ENCODE measurements around the gene CTSW. TPM values are rescaled to one million over a fixed set of nuclear protein-coding genes. Genes with fewer than 3 reads are reported as not detected.

CTSW gene
- total and polyA plus RNA-seq, 5 donors = 0.45 to 1.7 (median 0.71) TPM

DNA sequence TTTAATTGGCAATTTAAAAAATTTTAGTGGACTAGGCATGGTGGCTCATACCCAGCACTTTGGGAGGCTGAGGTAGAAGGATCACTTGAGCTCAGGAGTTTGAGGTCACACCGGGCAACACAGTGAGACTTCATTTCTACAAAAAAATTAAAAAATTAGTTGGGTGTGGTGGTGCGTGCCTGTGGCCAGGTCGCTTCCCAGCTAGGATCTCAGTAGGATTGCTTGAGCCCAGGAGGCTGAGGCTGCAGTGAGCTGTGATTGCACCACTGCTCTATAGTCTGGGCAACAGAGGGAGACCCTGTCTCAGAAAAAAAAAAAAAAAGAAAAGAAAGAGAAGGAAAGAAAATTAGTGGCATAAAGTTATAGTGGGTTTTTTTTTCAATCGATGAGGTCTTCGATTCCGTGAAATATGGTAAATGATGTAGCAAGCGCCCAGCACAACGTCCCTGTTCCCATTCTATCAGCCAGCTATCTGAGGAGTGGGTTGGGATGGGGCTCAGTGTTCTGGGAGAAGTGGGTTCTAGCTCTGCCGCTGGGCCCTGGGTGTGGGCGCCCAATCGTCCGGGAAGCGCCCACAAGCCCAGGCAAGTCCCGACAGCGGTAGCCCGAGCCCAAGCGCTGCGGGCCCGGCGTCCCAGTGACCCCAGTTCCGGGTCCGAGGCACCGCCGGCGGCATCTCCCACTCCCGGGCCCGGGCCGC, 19.2 kb downstream of the CTSW start:
- Histone ChIP-seq H3K27ac (ENCODE audit: low read length) (no peak overlapping the region), H3K9me3 (ENCODE audit: control insufficient read depth, low read length) (no peaks in the 10 kb centered on the region), H3K27me3 (ENCODE audit: control insufficient read depth, insufficient read depth) (no peaks in the 10 kb centered on the region), H3K4me3 (ENCODE audit: low read length) (peak overlapping the region; percentile 49), H3K4me1 (ENCODE audit: control insufficient read depth, insufficient read depth, low read length) (no peaks in the 10 kb centered on the region)
- no peak for DNase-seq
- WGBS = 28% methylated on average over 28 of the region's 28 CpGs
- no peak for ATAC-seq
- intact Hi-C loops (cut with DNase I) = no loop called here

DNA sequence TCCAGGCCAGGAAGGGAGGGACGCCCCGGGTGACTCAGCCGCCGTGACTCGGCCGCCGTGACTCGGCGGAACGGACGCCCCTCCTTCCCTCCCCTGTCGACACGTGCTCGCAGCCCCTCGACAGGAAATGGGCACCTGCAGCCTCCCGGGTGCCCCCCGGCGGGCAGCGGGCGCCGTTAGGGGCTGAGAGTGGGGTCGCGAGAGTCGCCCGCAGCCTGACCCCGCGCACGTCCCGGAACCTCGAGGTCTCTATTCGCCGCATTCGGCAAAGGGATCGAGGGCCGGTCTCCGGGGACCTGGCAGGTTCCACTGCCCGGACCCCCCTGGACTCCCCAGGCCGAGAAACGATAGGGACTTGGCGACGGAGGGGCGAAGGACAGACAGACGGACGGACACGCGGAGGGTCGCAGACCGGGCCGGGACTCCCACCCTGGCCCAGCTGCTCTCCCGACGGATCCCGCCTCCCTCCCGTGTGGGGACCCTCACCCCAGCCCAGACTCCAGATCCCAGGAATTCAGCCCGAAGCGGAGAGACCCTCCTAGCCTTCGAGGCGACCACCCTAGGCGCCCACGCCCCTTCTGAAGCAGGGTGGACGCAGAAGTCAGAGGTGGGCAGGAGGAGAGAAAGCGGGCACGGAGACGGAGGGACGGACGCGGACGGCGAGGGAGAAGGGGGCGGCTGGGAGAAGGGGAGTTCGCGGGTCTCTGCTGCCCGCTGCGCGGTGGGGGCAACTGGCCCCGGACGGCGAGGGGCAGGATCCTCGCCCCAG, 19.9 kb downstream of the CTSW start:
- 2% methylated on average over 78 of the region's 78 CpGs for WGBS
- H3K27me3 ChIP-seq (ENCODE audit: control insufficient read depth, insufficient read depth) = no peaks in the 10 kb centered on the region
- peak overlapping the region; percentile 49 for H3K4me3 ChIP-seq (ENCODE audit: low read length)
- DNase-seq (peak; percentile 82 to 84 (median 83)), ATAC-seq (peak; percentile 38 to 83)
- intact Hi-C loops (cut with DNase I) = no loop called here
- H3K27ac ChIP-seq (ENCODE audit: low read length) = no peak overlapping the region
- H3K9me3 ChIP-seq (ENCODE audit: control insufficient read depth, low read length) = no peaks in the 10 kb centered on the region
- H3K4me1 ChIP-seq (ENCODE audit: control insufficient read depth, insufficient read depth, low read length) = no peaks in the 10 kb centered on the region

DNA sequence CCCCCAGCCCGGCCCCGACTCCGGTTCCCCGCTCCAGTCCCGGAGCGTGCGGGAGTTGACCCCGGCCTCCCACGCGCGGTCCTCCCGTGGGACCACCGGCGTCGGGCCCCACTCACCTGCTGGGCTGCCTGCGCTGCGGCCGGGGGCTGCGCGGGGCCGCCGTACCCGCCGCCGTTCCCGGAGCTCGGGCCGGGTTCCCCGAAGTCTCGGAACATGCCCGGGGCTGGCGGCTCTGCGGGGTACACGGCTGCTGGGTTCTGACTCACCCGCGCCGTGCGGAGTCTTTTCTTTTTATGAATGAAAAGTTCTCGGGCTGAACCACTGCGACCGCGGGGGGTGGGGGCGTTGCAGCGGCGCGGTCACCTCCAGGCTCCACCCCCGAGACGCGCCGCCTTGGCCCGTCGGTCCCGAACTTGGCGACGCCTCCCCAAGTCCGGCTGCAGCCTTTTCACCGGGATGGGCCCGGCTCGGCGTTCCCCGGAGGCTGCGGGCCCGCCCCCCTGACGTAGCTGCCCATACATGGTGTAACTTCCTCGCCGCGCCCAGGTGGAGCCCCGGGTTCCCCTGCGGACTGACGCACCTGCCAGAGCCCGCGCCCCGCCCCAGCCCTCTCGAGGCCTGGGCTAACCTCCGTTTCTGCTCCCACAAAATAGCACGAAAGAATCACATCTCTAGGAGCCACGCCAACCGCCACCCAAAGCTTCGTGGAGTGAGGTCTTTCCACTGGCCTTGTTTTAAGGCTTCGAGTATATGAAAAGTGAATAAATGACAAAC, 20.7 kb downstream of the CTSW start, which contains the start of gene FOSL1:
FOSL1 (minus strand) TSS at position 264 of the 774 bp plus-strand sequence; CDS start at position 215, 49 bp downstream.
- Histone ChIP-seq H3K27ac (ENCODE audit: low read length) (no peak within 1 kb of the TSS), H3K4me3 (ENCODE audit: low read length) (peak within 1 kb of the TSS; percentile 49), H3K9me3 (ENCODE audit: control insufficient read depth, low read length) (no peaks in the 10 kb centered on the region), H3K27me3 (ENCODE audit: control insufficient read depth, insufficient read depth) (no peaks in the 10 kb centered on the region), H3K4me1 (ENCODE audit: control insufficient read depth, insufficient read depth, low read length) (no peaks in the 10 kb centered on the region)
- DNase-seq = peak; percentile 93 to 94 (median 94)
- intact Hi-C loops (cut with DNase I) = no loop called here
- ATAC-seq = peak; percentile 91 to 93
- 2% methylated on average over 80 of the region's 80 CpGs for WGBS

DNA sequence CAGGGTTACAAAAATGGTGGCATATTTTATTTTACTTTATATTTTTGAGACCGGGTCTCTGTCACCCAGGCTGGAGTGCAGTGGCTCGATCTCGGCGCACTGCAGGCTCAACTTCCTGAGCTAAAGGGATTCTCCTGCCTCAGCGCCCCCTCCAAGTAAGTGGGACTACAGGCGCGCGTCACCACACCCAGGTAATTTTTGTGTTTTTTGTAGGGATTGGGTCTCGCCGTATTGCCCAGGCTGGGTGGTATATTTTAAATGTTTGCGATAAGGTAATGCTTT, 21.2 kb downstream of the CTSW start:
- peak overlapping the region; percentile 49 for H3K4me3 ChIP-seq (ENCODE audit: low read length)
- 70% methylated on average over 11 of the region's 11 CpGs for WGBS
- H3K9me3 ChIP-seq (ENCODE audit: control insufficient read depth, low read length) = no peaks in the 10 kb centered on the region
- no peak overlapping the region for H3K27ac ChIP-seq (ENCODE audit: low read length)
- no peaks in the 10 kb centered on the region for H3K27me3 ChIP-seq (ENCODE audit: control insufficient read depth, insufficient read depth)
- DNase-seq = no peak
- intact Hi-C loops (cut with DNase I) = no loop called here
- no peak for ATAC-seq
- H3K4me1 ChIP-seq (ENCODE audit: control insufficient read depth, insufficient read depth, low read length) = no peaks in the 10 kb centered on the region

DNA sequence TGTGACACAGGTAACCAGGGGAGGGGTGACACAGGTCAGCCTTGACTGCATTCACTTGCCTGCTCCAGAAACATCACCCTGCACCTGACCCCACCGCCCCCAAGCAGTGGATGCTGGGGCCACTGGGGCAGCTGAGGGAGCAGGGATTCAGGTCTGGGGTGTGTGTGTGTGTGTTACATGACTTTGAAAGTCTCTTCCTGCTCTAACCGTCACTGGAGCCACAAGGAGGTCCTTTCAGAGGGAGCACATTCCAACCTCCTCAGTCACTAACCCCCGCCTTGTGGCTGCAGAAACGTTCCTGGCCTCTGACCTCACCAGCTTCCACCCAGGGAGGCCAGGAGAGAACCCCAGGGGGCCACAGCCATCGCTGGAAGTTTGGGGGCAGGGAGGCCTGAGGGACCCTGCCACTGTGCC, 23.4 kb downstream of the CTSW start:
- DNase-seq (no peak), ATAC-seq (no peak)
- 28% methylated on average over 5 of the region's 5 CpGs for WGBS
- Histone ChIP-seq H3K4me1 (ENCODE audit: control insufficient read depth, insufficient read depth, low read length) (no peaks in the 10 kb centered on the region), H3K9me3 (ENCODE audit: control insufficient read depth, low read length) (no peaks in the 10 kb centered on the region), H3K27me3 (ENCODE audit: control insufficient read depth, insufficient read depth) (no peaks in the 10 kb centered on the region), H3K4me3 (ENCODE audit: low read length) (no peak overlapping the region), H3K27ac (ENCODE audit: low read length) (no peak overlapping the region)
- intact Hi-C loops (cut with DNase I) = no loop called here

DNA sequence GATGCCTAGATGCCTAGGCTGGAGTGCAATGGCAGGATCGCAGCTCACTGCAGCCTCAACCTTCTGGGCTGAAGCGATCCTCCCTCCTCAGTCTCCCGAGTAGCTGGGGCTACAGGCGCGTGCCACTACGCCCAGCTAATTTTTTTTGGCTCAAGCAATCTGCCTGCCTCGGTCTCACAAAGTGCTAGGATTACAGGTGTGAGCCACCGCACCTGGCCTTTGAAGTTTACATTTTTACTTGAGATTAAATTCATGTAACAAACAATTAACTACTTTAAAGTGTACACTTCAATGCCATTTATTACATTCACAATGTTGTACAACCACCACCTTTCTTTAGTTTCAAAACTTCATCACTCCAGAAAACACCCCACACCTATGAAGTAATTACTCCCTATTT, 24.1 kb downstream of the CTSW start:
- H3K27me3 ChIP-seq (ENCODE audit: control insufficient read depth, insufficient read depth) = no peaks in the 10 kb centered on the region
- no peak for DNase-seq
- H3K4me1 ChIP-seq (ENCODE audit: control insufficient read depth, insufficient read depth, low read length) = no peaks in the 10 kb centered on the region
- no peak for ATAC-seq
- H3K27ac ChIP-seq (ENCODE audit: low read length) = no peak overlapping the region
- no peaks in the 10 kb centered on the region for H3K9me3 ChIP-seq (ENCODE audit: control insufficient read depth, low read length)
- WGBS = 80% methylated on average over 8 of the region's 8 CpGs
- no peak overlapping the region for H3K4me3 ChIP-seq (ENCODE audit: low read length)
- intact Hi-C loops (cut with DNase I) = no loop called here

DNA sequence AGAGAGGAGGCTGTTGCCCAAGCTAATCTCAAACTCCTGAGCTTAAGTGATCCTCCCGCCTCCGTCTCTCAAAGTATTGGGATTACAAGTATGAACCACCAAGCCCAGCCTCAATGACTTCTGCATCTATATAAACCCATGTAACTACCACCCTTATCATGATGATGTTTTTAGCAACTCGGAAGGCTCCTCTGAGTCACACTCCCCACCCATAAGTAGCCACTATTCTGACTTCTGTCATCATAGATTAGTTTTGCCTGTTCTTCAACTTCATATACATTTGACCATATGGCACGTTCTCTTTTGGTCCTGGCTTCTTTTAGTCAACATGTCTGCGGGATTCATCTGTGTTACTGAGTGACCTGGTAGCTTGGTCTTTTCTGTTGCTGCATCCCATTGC, 27.0 kb downstream of the CTSW start:
- peaks cover 4% of the 10 kb centered on the region for H3K4me1 ChIP-seq (ENCODE audit: control insufficient read depth, insufficient read depth, low read length)
- no peak overlapping the region for H3K27ac ChIP-seq (ENCODE audit: low read length)
- DNase-seq (no peak), ATAC-seq (no peak)
- no peaks in the 10 kb centered on the region for H3K27me3 ChIP-seq (ENCODE audit: control insufficient read depth, insufficient read depth)
- 82% methylated on average over 5 of the region's 5 CpGs for WGBS
- no peaks in the 10 kb centered on the region for H3K9me3 ChIP-seq (ENCODE audit: control insufficient read depth, low read length)
- no peak overlapping the region for H3K4me3 ChIP-seq (ENCODE audit: low read length)
- intact Hi-C loops (cut with DNase I) = no loop called here

DNA sequence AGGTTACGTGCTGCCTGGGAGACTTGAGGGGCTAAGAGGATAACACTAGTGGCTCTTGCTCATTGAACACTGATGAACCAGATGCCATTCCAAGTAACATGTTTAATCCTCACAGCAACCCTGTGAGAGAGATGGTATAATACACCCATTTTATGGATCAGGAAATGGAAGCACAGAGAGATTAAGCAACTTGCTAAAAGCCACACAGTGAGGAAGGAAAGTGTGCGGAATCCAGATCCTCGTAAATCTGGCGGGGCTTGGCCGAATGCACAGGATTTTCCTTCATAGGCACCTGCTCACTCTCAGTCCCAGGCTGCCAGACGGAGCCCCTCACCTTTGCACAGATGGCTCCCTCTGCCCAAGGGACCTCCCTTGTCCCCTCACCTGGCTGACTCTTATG, 28.2 kb downstream of the CTSW start:
- peak in 1 of 3 donors; percentile 2 for DNase-seq
- H3K4me3 ChIP-seq (ENCODE audit: low read length) = no peak overlapping the region
- intact Hi-C loops (cut with DNase I) = no loop called here
- H3K4me1 ChIP-seq (ENCODE audit: control insufficient read depth, insufficient read depth, low read length) = peaks cover 5% of the 10 kb centered on the region
- H3K27ac ChIP-seq (ENCODE audit: low read length) = no peak overlapping the region
- no peak for ATAC-seq
- 80% methylated on average over 6 of the region's 6 CpGs for whole genome bisulfite sequencing
- H3K27me3 ChIP-seq (ENCODE audit: control insufficient read depth, insufficient read depth) = no peaks in the 10 kb centered on the region
- no peaks in the 10 kb centered on the region for H3K9me3 ChIP-seq (ENCODE audit: control insufficient read depth, low read length)

DNA sequence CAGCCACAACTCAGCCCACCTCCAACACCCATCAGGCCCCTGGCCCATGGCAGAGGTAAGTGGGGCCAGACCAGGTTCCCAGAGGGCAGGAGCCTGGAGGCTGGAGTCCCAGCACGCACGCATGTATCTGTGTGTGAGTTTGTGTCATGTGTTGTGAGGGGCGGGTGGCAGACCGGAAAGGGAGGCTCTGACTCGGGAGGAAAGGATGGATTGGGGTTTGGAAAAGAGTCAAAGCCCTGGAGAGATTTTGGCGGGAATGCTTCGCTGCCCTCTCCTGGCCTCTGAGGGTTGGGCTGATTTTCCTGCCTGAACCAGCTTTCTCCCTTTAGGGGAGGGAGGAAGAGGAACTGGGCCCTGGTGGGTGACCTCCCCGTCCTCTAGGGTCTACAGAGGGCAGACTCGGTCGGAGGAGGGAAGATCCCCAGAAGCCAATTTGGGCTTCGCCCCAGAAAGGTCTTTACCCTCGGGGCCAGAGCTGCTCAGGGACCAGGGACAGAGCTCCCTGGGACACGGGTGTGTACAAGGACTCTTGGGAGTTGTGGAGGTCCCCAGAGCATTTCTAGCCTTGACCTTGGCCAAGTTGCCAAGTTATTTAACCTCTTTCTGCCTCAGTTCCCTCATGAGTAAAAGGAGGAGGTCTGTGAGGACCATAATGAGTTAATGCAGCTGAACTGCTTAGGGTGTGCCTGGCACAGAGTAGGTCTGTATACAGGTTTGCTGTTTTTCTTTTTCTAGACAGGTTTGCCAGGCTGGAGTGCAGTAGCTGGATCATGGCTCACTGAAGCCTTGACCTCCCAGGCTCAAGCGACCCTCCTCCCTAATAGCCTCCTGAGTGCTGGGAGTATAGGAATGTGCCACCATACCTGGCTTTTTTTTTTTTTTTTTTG, 32.3 kb downstream of the CTSW start:
- H3K4me1 ChIP-seq (ENCODE audit: control insufficient read depth, insufficient read depth, low read length) = peaks cover 18% of the 10 kb centered on the region
- H3K4me3 ChIP-seq (ENCODE audit: low read length) = no peak overlapping the region
- WGBS = 18% methylated on average over 14 of the region's 14 CpGs
- no peaks in the 10 kb centered on the region for H3K9me3 ChIP-seq (ENCODE audit: control insufficient read depth, low read length)
- H3K27me3 ChIP-seq (ENCODE audit: control insufficient read depth, insufficient read depth) = no peaks in the 10 kb centered on the region
- peak; percentile 68 to 80 (median 78) for DNase-seq
- intact Hi-C loops (cut with DNase I) = no loop called here
- ATAC-seq = peak; percentile 35 to 56
- H3K27ac ChIP-seq (ENCODE audit: low read length) = peak overlapping the region; percentile 3

DNA sequence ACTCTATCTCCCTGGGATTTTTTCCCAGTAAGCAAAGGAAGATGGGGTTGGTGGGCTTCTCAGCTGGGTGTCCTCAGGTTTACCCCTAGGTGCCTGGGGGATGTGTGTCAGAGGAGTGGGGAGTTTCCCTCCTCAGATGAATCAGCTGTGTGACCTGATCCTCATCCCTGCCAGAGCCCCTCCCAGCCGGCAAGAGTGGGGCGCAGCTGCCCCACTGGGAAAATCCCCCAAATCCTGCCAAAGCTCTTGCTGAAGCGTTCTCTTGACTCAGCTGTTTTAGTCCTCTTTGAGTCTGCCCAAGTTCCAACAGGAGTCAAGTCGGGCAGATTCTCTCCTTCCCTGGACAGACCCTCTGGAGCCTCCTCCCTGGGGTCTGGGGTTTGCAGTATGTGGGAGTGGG, 33.2 kb downstream of the CTSW start:
- peaks cover 21% of the 10 kb centered on the region for H3K4me1 ChIP-seq (ENCODE audit: control insufficient read depth, insufficient read depth, low read length)
- peak in 1 of 3 donors; percentile 39 for DNase-seq
- ATAC-seq = no peak
- intact Hi-C loops (cut with DNase I) = no loop called here
- H3K9me3 ChIP-seq (ENCODE audit: control insufficient read depth, low read length) = no peaks in the 10 kb centered on the region
- 48% methylated on average over 4 of the region's 4 CpGs for WGBS
- H3K4me3 ChIP-seq (ENCODE audit: low read length) = no peak overlapping the region
- H3K27me3 ChIP-seq (ENCODE audit: control insufficient read depth, insufficient read depth) = no peaks in the 10 kb centered on the region
- H3K27ac ChIP-seq (ENCODE audit: low read length) = no peak overlapping the region
